T-helper 17 cell (primary cell): ENCODE results near the gene YLPM1. TPM values are rescaled to one million over a fixed set of nuclear protein-coding genes. Genes with fewer than 3 reads are reported as not detected.

Source experiments
- ATAC-seq: fragments of 150-1000 bp; cut with Tn5 transposase; 2 replicates; pipeline ENCODE4 v1.10.0; 2021; ENCODE audit warnings: mild to moderate bottlenecking, moderate library complexity
- DNase-seq, 3 donors: peaks; one replicate each; pipeline versions ENCODE4 v3.0.0 to v3.0.0-alpha.2; 2020 to 2021
- H3K9me3 ChIP-seq: one replicate; pipeline ENCODE4 v1.7.0; 2013; ENCODE audit warnings: low read length, mild to moderate bottlenecking; ENCODE audit not compliant: control insufficient read depth, poor library complexity, severe bottlenecking
- H3K27ac Mint-ChIP-seq: one replicate; pipeline ENCODE4 v1.8.0; 2022; ENCODE audit warnings: mild to moderate bottlenecking, moderate library complexity, mixed read lengths
- H3K27me3 Mint-ChIP-seq: one replicate; pipeline ENCODE4 v1.8.0; 2022; ENCODE audit warnings: mixed read lengths
- H3K36me3 Mint-ChIP-seq: one replicate; pipeline ENCODE4 v1.8.0; 2022; ENCODE audit warnings: low read depth, mixed read lengths
- H3K4me1 Mint-ChIP-seq: one replicate; pipeline ENCODE4 v1.8.0; 2022; ENCODE audit warnings: mild to moderate bottlenecking, mixed read lengths
- H3K4me3 Mint-ChIP-seq: one replicate; pipeline ENCODE4 v1.8.0; 2022; ENCODE audit warnings: mild to moderate bottlenecking, moderate library complexity, mixed read lengths
- total RNA-seq, 4 donors: library from RNA in 2 of 4; stranded (reverse) in 2 of 4; gene quantifications; one replicate each; pipeline ENCODE4 v1.2.3 and lab custom pipeline; 2022 to 2026

The YLPM1 gene, protein sequence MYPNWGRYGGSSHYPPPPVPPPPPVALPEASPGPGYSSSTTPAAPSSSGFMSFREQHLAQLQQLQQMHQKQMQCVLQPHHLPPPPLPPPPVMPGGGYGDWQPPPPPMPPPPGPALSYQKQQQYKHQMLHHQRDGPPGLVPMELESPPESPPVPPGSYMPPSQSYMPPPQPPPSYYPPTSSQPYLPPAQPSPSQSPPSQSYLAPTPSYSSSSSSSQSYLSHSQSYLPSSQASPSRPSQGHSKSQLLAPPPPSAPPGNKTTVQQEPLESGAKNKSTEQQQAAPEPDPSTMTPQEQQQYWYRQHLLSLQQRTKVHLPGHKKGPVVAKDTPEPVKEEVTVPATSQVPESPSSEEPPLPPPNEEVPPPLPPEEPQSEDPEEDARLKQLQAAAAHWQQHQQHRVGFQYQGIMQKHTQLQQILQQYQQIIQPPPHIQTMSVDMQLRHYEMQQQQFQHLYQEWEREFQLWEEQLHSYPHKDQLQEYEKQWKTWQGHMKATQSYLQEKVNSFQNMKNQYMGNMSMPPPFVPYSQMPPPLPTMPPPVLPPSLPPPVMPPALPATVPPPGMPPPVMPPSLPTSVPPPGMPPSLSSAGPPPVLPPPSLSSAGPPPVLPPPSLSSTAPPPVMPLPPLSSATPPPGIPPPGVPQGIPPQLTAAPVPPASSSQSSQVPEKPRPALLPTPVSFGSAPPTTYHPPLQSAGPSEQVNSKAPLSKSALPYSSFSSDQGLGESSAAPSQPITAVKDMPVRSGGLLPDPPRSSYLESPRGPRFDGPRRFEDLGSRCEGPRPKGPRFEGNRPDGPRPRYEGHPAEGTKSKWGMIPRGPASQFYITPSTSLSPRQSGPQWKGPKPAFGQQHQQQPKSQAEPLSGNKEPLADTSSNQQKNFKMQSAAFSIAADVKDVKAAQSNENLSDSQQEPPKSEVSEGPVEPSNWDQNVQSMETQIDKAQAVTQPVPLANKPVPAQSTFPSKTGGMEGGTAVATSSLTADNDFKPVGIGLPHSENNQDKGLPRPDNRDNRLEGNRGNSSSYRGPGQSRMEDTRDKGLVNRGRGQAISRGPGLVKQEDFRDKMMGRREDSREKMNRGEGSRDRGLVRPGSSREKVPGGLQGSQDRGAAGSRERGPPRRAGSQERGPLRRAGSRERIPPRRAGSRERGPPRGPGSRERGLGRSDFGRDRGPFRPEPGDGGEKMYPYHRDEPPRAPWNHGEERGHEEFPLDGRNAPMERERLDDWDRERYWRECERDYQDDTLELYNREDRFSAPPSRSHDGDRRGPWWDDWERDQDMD (N-terminal part only)
- total RNA-seq: 10 to 100 TPM; 90.2 to 90.9 TPM
- total RNA-seq (lab: John Stamatoyannopoulos, UW): 77.9 to 96.6 reads per million in 2 donors

DNA sequence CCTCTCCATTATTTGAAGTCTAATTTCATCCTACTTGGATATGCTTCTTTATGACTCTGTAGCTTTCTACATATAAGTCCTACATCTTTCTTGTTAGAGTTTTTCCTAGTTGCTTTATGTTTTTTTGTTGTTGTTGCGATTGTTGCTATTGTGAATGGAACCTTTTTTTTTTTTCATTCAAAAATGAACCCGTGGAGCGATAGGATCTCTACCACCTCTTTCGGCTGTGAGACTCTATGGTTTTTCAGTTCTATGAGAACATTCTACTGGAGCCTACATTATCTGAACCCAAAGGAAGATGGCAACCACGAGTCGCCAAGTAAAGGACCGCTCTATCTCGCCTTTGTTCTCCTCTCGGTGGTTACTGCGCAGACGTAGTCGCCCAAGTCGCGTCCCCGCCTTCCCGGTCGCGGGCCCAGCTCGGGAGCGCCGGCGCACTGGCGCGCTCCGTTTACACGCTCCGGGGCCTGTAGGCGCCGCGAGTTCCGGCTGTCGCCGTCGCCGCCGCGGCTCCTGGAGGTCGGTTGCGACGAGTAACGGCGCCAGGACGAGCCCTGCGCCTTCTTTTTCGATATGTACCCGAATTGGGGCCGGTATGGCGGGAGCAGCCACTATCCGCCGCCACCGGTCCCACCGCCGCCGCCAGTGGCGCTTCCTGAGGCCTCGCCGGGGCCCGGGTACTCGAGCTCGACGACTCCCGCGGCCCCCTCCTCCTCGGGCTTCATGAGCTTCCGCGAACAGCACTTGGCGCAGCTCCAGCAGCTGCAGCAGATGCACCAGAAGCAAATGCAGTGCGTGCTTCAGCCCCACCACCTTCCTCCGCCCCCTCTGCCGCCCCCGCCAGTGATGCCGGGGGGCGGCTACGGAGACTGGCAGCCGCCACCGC, at the start of gene YLPM1:
Gene YLPM1 (plus strand): TSS at position 400 of the 886 bp plus-strand sequence. CDS start 174 bp downstream, at position 574.
- H3K9me3 ChIP-seq: no peaks in the 10 kb centered on the region
- peak; percentile 84 to 92 (median 88) for DNase-seq
- Mint-ChIP-seq H3K4me3 (peak within 1 kb of the TSS; percentile 99), H3K4me1 (peaks cover 38% of the 10 kb centered on the region), H3K27me3 (no peaks in the 10 kb centered on the region), H3K27ac (peak within 1 kb of the TSS; percentile 97), H3K36me3 (peaks cover 5% of the 10 kb centered on the region)
- ATAC-seq: peak; percentile 94

DNA sequence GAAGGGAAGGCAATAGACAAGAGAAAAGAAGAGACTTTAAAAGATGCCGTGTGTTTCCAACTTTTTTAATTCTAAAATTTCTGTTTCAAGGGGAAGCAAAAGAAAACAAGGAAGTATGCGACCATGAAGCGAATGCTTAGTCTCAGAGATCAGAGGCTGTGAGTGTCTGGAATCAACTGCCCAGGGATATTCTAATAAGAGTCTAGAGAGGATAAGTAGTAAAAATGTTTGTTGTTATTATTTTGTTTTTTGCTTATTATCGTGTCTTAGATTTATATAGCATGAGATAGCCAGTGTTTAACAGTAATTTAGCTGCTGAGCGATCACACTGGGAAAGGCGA, 49.8 kb upstream of the YLPM1 start:
- H3K27ac Mint-ChIP-seq: peak overlapping the region; percentile 100
- peak overlapping the region; percentile 100 for H3K4me3 Mint-ChIP-seq
- H3K4me1 Mint-ChIP-seq: peaks cover 35% of the 10 kb centered on the region
- H3K9me3 ChIP-seq: no peaks in the 10 kb centered on the region
- DNase-seq (no peak), ATAC-seq (peak; percentile 11)
- no peaks in the 10 kb centered on the region for H3K27me3 Mint-ChIP-seq
- peaks cover 7% of the 10 kb centered on the region for H3K36me3 Mint-ChIP-seq

DNA sequence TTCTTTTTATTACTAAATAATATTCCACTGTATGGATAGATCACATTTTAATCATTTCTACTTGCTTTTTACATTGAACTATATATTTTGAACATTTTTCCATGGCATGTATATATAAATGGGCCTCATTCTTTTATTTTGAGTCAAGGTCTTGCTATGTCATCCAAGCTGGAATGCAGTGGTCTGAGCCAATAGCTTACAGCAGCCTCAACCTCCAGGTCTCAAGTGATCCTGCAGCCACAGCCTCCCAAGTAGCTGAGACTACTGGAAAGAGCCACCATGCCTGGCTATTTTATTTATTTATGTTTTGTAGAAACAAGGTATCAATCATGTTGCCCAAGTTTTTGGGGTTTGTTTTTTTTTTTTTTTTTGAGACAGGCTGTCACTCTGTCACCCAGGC, 42.6 kb upstream of the YLPM1 start:
- DNase-seq: no peak
- peaks cover 4% of the 10 kb centered on the region for H3K36me3 Mint-ChIP-seq
- H3K27ac Mint-ChIP-seq: no peak overlapping the region
- H3K4me1 Mint-ChIP-seq: peaks cover 5% of the 10 kb centered on the region
- H3K4me3 Mint-ChIP-seq: no peak overlapping the region
- H3K9me3 ChIP-seq: no peaks in the 10 kb centered on the region
- ATAC-seq: no peak
- no peaks in the 10 kb centered on the region for H3K27me3 Mint-ChIP-seq

DNA sequence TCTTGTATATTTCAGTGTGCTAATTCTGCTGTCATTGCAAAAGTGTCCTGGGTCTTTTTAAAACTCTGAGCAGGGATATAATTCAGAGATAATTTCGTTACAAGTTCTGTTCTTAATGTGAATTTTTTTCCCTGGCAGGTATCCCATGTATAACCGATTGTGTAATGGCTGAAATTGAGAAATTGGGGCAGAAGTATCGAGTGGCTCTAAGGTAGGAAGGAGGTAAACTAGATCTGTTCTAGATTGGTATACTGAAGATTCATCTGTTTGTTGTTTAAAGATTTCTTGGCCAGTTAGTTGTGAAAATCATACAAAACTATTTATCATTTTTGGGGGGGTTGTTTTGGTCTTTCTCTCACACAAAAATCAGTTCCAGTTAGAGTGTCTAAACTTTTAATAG, 40.0 kb upstream of the YLPM1 start:
- H3K27ac Mint-ChIP-seq: no peak overlapping the region
- ATAC-seq (no peak), DNase-seq (no peak)
- H3K27me3 Mint-ChIP-seq: no peaks in the 10 kb centered on the region
- peaks cover 2% of the 10 kb centered on the region for H3K4me1 Mint-ChIP-seq
- H3K4me3 Mint-ChIP-seq: no peak overlapping the region
- no peaks in the 10 kb centered on the region for H3K9me3 ChIP-seq
- H3K36me3 Mint-ChIP-seq: peaks cover 2% of the 10 kb centered on the region

DNA sequence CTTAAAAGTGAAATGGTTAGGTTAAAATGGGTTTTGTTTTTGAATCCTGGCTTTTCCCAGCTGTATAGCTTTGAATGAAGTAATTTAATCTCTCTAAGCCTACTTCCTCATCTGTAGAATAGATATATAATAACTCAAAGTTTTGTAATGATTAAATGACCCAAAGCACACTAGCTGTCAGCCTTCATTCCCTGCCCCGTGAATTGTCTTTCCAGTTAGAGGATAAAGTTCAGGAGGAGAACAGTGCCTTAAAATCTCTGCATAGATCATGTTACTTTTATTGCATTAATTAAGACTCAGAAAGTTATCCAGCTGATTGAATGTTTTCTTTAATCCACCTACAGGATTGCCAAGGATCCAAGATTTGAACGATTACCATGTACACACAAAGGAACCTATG, 30.7 kb upstream of the YLPM1 start:
- no peak for ATAC-seq
- H3K4me3 Mint-ChIP-seq: no peak overlapping the region
- no peak for DNase-seq
- no peaks in the 10 kb centered on the region for H3K9me3 ChIP-seq
- H3K4me1 Mint-ChIP-seq: peaks cover 2% of the 10 kb centered on the region
- peaks cover 2% of the 10 kb centered on the region for H3K36me3 Mint-ChIP-seq
- no peaks in the 10 kb centered on the region for H3K27me3 Mint-ChIP-seq
- no peak overlapping the region for H3K27ac Mint-ChIP-seq

DNA sequence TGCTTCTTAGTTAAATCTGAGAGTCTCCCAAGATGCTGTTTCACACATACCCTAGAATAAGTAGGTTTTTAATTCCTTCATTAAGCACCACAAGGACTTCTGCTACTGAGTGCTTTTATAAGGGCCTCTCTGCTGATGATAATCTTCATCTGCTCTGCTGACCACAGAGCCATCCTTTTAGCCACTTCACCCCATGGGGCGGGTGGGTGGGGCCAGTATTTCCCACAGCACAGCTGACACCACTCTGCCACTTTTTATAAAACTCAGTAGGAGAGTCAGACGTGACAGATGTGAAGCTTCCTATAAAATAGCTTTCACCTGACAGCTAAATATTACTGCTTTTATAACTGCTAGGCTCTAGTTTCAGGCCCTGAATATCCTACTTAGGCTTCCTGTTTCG, 29.9 kb upstream of the YLPM1 start:
- Mint-ChIP-seq H3K4me1 (peaks cover 2% of the 10 kb centered on the region), H3K27me3 (no peaks in the 10 kb centered on the region), H3K36me3 (peaks cover 2% of the 10 kb centered on the region), H3K27ac (no peak overlapping the region), H3K4me3 (no peak overlapping the region)
- H3K9me3 ChIP-seq: no peaks in the 10 kb centered on the region
- ATAC-seq: no peak
- no peak for DNase-seq

DNA sequence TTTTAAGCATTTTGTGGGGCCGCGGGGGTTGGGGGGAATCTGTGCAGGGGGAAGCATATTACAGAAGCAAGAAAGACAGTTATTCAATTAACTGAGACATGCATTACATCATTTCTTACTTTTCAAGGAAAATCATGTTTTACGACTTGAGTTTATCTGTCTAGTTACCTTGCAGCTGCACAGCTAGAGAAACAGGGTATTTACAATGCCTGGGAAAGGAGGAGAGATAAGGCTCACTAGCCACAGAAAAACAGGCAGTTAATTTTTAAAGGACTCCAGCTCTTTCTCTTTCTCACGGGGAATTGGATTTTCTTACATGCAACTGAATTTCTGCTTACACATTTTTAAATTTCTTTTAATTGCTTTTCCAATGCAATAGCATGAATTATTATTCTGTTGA, 28.0 kb upstream of the YLPM1 start:
- no peaks in the 10 kb centered on the region for H3K9me3 ChIP-seq
- no peak for ATAC-seq
- H3K4me3 Mint-ChIP-seq: no peak overlapping the region
- no peak for DNase-seq
- H3K27me3 Mint-ChIP-seq: no peaks in the 10 kb centered on the region
- no peak overlapping the region for H3K27ac Mint-ChIP-seq
- peaks cover 4% of the 10 kb centered on the region for H3K36me3 Mint-ChIP-seq
- H3K4me1 Mint-ChIP-seq: no peaks in the 10 kb centered on the region

DNA sequence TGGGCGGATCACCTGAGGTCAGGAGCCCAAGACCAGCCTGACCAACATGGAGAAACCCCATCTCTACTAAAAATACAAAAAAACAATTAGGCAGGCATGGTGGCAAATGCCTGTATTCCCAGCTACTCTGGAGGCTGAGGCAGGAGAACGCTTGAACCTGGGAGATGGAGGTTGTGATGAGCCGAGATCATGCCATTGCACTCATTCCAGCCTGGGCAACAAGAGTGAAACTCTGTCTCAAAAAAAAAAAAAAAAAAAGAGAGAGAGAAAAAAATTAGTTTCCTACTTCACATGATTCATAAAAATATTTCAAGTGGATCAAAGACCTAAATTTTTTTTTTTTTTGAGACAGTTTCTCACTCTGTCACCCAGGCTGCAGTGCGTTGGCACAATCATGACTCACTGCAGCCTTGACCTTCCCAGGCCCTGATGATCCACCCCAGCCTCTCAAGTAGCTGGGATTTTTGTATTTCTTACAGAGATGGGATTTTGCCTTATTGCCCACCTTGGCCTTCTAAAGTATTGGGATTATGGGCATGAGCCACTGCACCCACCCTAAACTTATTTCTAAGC, 25.3 kb upstream of the YLPM1 start:
- ATAC-seq (no peak), DNase-seq (no peak)
- Mint-ChIP-seq H3K4me3 (no peak overlapping the region), H3K36me3 (peaks cover 2% of the 10 kb centered on the region), H3K27ac (no peak overlapping the region), H3K4me1 (no peaks in the 10 kb centered on the region), H3K27me3 (no peaks in the 10 kb centered on the region)
- H3K9me3 ChIP-seq: no peaks in the 10 kb centered on the region

DNA sequence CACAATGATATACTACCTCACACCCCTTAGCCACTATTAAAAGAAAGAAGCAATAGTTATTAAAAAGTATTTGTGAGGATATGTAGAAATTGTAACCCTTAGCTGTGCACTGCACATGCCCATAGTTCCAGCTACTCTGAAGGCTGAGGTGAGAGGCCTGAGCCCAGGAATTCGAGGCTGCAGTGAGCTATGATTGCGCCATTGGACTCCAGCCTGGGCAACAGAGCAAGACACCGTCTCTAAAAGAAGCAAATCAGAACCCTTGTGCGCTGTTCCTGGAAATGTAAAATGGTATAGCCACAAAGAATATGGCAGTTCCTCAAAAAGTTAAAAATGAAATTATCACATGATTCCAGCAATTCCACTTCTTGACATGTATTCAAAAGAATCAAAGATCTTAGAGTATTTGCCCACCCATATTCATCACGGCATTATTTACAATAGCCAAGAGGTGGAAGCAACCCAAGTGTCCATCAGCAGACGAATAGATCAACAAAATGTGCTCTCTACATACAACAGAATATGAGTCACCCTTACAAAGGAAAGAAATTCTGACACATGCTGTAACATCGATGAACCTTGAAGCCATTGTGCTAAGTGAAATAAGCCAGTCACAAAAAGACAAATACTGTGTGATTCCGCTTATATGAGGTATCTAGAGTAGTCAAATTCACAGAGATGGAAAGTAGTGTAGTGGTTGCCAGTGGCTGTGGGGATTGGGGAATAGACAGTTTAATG, 23.7 kb upstream of the YLPM1 start:
- no peaks in the 10 kb centered on the region for H3K9me3 ChIP-seq
- Mint-ChIP-seq H3K4me1 (no peaks in the 10 kb centered on the region), H3K4me3 (no peak overlapping the region), H3K36me3 (peaks cover 2% of the 10 kb centered on the region), H3K27me3 (no peaks in the 10 kb centered on the region), H3K27ac (no peak overlapping the region)
- DNase-seq: no peak
- no peak for ATAC-seq

DNA sequence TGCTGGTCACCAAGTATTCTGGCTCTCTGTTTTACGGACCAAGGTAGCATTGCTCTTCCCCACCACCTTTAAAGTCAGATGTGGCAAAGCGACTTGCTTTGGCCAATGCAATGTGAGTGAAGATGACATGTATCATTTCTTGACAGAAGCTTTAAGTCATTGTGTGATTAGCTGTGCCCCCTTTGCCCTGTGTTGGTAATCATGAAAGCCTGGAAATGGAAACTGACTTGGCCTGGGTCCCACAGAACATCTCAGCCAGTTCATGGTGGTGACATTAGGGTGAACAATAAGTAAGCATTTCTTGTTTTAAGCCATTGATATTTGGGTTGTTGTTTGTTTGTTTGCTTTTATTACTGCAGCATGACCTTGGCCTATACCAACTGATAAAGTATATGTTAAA, 15.9 kb upstream of the YLPM1 start:
- Mint-ChIP-seq H3K27ac (no peak overlapping the region), H3K4me1 (no peaks in the 10 kb centered on the region), H3K36me3 (no peaks in the 10 kb centered on the region), H3K27me3 (no peaks in the 10 kb centered on the region), H3K4me3 (no peak overlapping the region)
- no peak for DNase-seq
- ATAC-seq: no peak
- no peaks in the 10 kb centered on the region for H3K9me3 ChIP-seq

DNA sequence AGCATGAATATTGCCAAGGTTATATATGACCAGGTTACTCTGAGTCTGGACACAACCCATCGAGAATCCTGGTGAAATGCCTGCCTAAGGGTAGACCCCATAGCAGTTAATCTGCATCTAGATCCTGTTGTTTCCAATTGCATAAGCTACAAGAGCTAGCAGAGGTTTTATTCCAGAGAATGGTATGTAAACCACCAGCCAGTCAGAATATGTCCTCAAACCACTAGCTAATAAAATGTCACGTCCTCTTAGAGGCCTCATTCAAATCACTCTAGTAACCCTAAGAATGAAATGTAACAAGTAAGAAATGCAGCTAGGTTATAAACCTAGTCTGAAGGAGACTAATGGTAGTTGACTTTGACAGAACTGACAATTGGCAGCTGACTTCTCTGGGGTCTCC, 9.0 kb upstream of the YLPM1 start:
- Mint-ChIP-seq H3K4me1 (no peaks in the 10 kb centered on the region), H3K27ac (no peak overlapping the region), H3K27me3 (no peaks in the 10 kb centered on the region), H3K4me3 (no peak overlapping the region), H3K36me3 (peaks cover 5% of the 10 kb centered on the region)
- DNase-seq: no peak
- ATAC-seq: no peak
- H3K9me3 ChIP-seq: peaks cover 4% of the 10 kb centered on the region
